Activated CD4-positive, alpha-beta memory T cell treated with anti-CD3 and anti-CD28 coated beads for 36 hours (primary cell): ENCODE data around the gene BACH2. TPM values are rescaled to one million over a fixed set of nuclear protein-coding genes. Genes with fewer than 3 reads are reported as not detected.
A peak's percentile ranks its signal among the peaks of the same experiment; 100 is the strongest.

Source experiments
- CTCF ChIA-PET: fragments of 350-600 bp; sonication (Branson Sonifier 250); formaldehyde crosslinking; loops from one replicate; lab custom pipeline; 2021; ENCODE audit warnings: antibody characterized with exemption, inconsistent platforms; lab: Charles Lee
- POLR2A ChIA-PET: fragments of 350-600 bp; sonication (Branson Sonifier 250); formaldehyde crosslinking; loops from one replicate; lab custom pipeline; 2021; ENCODE audit warnings: antibody characterized with exemption; lab: Charles Lee
- DNase-seq: peaks from one replicate; pipeline ENCODE4 v3.0.0-alpha.2; 2020
- H3K27ac Mint-ChIP-seq: one replicate; pipeline ENCODE4 v1.8.0; 2021; ENCODE audit warnings: mixed read lengths
- H3K27me3 Mint-ChIP-seq: one replicate; pipeline ENCODE4 v1.8.0; 2021; ENCODE audit warnings: mixed read lengths
- H3K36me3 Mint-ChIP-seq: one replicate; pipeline ENCODE4 v1.8.0; 2021; ENCODE audit warnings: mixed read lengths
- H3K4me1 Mint-ChIP-seq: one replicate; pipeline ENCODE4 v1.8.0; 2021; ENCODE audit warnings: low read depth, mixed read lengths
- H3K4me3 Mint-ChIP-seq: one replicate; pipeline ENCODE4 v1.8.0; 2021; ENCODE audit warnings: mild to moderate bottlenecking, mixed read lengths
- H3K9me3 Mint-ChIP-seq: one replicate; pipeline ENCODE4 v1.8.0; 2021; ENCODE audit warnings: mixed read lengths
- intact Hi-C: fragments of 100-400 bp; cut with micrococcal nuclease; formaldehyde crosslinking; loops from one replicate; pipeline ENCODE4 v1.15.1; 2023
- total RNA-seq, 2 experiments: library from RNA; stranded (reverse); gene quantifications; one replicate each; pipeline ENCODE4 v1.2.3, GENCODE V29; 2021

BACH2 gene
- total RNA-seq, 2 experiments from 2014 or later, result 49.2 to 55.4 TPM

DNA sequence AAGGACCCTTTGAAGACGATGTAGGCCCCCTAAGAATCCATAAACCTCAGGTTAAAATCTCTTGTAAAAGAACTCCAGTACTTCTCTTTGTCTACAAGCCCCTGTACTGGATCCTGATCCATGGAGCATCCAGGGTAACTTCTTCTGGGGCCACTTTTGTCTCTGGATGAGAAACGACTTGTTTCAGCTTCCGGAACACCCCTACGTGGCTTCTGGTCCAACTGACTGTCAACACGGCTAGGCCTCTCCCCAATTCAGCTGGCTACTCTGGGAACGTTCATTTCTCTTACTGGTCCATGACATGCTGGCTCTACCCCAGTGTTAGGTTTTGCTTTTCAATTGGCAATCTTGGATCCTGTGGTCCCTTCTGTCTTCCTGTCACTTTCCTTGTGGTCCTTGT lies 198.0 kb downstream of the BACH2 start:
- Mint-ChIP-seq H3K4me3 (no peak overlapping the region), H3K36me3 (peaks cover 7% of the 10 kb centered on the region), H3K9me3 (no peaks in the 10 kb centered on the region), H3K4me1 (peaks cover 58% of the 10 kb centered on the region), H3K27ac (no peak overlapping the region), H3K27me3 (peaks cover 2% of the 10 kb centered on the region)
- CTCF ChIA-PET, result no interaction called here
- DNase-seq, result no peak
- POLR2A ChIA-PET, result no interaction called here
- intact Hi-C loops, result no loop called here

DNA sequence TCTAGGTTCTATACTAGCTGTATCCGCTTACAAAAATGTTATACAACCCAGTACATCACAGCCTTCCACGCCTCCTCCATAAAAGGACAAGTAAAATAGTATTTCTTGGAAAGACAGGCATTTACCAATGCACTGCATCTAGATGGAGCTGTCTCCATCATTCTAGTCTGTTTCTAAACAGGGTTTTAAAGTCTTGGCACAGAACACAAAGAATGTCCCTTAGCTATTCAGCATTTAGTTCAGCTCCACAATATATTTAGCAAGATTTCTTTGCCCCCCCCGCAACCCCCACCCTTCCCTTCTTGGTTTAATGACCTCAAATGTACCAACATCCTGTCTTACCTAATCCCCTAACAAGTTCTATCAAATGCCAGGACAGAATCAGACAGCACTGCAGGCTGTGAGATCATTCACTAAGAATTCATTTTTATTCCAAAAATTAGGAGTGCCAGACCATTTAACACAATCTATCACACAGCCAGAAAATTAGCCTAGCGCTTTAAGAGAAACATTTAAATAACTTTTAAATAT lies 198.6 kb downstream of the BACH2 start:
- CTCF ChIA-PET, result no interaction called here
- Mint-ChIP-seq H3K27ac (no peak overlapping the region), H3K4me1 (peaks cover 54% of the 10 kb centered on the region), H3K36me3 (peaks cover 6% of the 10 kb centered on the region), H3K27me3 (peaks cover 2% of the 10 kb centered on the region), H3K4me3 (no peak overlapping the region), H3K9me3 (no peaks in the 10 kb centered on the region)
- POLR2A ChIA-PET, result no interaction called here
- intact Hi-C loops, result no loop called here
- no peak for DNase-seq

DNA sequence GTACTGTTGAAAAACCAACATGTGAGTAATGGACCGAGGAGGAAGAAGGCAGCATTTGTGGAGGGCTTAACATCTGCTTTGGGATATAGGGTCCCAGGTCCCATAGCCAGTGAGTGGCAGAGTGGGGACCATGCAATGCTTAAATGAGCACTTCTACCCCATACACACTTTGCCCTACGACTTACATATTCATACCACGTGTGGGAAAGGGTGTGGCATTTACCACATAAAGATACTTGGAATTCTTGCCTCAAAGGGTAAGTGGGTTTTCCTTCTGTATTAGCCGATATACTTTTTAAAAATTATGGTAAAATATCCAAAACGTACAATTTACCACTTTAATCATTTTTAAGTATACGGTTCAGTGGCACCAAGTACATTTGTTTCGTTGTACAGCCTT lies 199.3 kb downstream of the BACH2 start:
- Mint-ChIP-seq H3K27me3 (peaks cover 2% of the 10 kb centered on the region), H3K4me1 (peaks cover 50% of the 10 kb centered on the region), H3K36me3 (peaks cover 6% of the 10 kb centered on the region), H3K9me3 (no peaks in the 10 kb centered on the region), H3K4me3 (no peak overlapping the region), H3K27ac (no peak overlapping the region)
- DNase-seq, result no peak
- intact Hi-C loops, result no loop called here
- ChIA-PET POLR2A (no interaction called here), CTCF (no interaction called here)

DNA sequence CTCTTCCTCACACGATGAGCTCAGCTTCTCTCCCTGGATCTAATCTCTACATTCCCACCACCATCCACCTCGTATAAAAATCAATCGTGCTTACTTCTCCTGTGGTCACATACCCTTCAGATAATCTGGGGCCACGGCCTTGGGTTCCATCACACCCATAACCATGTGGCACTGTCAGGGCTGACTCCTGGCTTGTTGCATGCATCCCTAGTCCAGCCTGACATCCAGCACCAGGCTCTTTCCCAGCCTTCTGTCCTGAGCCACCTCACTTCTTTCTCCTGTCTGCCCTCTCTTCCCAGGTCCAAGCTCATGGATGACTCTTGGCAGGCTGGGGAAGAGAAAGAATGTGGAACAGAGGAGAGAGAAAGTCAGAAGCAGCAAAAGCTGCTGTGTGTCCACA lies 199.8 kb downstream of the BACH2 start:
- H3K27ac Mint-ChIP-seq, result no peak overlapping the region
- no peak overlapping the region for H3K4me3 Mint-ChIP-seq
- ChIA-PET POLR2A (no interaction called here), CTCF (no interaction called here)
- H3K4me1 Mint-ChIP-seq, result peaks cover 50% of the 10 kb centered on the region
- H3K27me3 Mint-ChIP-seq, result peaks cover 2% of the 10 kb centered on the region
- H3K36me3 Mint-ChIP-seq, result peaks cover 6% of the 10 kb centered on the region
- DNase-seq, result no peak
- H3K9me3 Mint-ChIP-seq, result no peaks in the 10 kb centered on the region
- intact Hi-C loops, result no loop called here

DNA sequence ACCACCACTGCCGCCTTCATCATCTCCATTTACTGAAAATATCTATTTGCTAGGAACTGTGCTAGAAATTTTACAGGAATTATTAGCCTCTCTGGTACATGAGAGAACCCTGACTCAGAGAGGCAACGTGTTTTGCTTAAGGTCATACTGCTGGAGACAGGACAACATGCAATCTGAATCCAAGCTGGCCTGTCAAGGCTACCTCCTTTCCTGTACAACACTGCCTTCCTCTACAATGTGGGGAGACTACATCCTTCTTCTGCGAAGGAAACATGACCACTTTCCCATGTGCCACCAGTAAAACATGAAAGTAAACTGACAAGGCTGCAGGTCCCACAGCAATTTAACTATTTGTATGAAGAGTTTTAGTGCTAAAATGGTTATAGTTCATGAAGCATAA lies 200.9 kb downstream of the BACH2 start:
- Mint-ChIP-seq H3K27ac (no peak overlapping the region), H3K9me3 (no peaks in the 10 kb centered on the region), H3K4me1 (peaks cover 51% of the 10 kb centered on the region), H3K36me3 (peaks cover 4% of the 10 kb centered on the region), H3K27me3 (peaks cover 2% of the 10 kb centered on the region), H3K4me3 (no peak overlapping the region)
- ChIA-PET POLR2A (no interaction called here), CTCF (interaction anchor here (1.1 kb wide), 1 partner anchor 383 kb away, joined by 3 read pairs; no protein-coding TSS in a partner anchor)
- no peak for DNase-seq
- intact Hi-C loops, result no loop called here

DNA sequence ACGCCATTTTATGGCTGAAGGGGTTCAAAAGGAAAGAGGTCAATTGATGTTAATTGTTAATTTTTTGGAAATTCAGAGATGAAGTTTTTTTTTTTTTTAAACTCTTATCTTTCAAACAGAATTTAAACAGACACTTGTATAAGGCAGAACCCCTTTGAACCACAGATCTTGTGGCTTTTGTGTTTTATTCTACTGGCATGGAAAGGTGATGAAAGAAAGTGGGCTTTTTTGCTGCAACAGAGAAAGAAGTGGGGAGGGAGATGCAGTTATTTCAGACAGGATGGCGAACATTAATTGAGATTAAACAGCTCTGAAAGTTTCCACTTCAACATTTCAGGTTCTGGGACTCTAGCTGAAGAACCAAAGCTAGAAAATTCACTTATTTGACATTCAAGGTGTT lies 201.5 kb downstream of the BACH2 start:
- H3K4me3 Mint-ChIP-seq, result no peak overlapping the region
- peaks cover 53% of the 10 kb centered on the region for H3K4me1 Mint-ChIP-seq
- ChIA-PET POLR2A (interaction anchor here (1.2 kb wide), 1 partner anchor 11 kb away, joined by 3 read pairs; no protein-coding TSS in a partner anchor), CTCF (interaction anchor here (1.1 kb wide), 1 partner anchor 384 kb away, joined by 3 read pairs; no protein-coding TSS in a partner anchor)
- peaks cover 6% of the 10 kb centered on the region for H3K36me3 Mint-ChIP-seq
- intact Hi-C loops, result no loop called here
- H3K9me3 Mint-ChIP-seq, result no peaks in the 10 kb centered on the region
- DNase-seq, result no peak
- H3K27me3 Mint-ChIP-seq, result peaks cover 2% of the 10 kb centered on the region
- H3K27ac Mint-ChIP-seq, result no peak overlapping the region

DNA sequence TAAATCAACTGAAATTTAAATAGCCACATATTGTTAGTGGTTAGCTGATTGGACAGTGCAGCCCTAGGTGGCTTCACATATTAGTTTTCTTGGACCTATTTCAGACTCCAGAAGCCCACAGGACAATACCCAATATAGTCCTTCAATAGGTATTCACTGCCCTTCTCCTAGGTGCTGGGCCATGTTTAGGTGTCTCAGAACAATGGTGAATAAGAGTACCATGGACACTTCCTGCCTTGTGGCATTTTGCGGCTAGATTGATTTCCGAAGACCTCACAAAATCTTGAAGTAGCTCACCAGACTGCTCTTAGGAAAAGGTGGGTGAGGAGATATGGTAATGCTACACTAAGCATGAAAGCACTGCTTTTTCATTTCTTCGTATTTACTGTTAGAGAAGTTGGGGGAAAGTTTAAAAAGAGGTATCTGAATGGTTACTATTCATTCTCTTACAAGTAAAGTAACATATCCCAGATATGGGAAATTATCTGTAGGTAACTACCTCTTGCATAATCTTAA lies 203.0 kb downstream of the BACH2 start:
- H3K36me3 Mint-ChIP-seq, result peaks cover 12% of the 10 kb centered on the region
- no peak overlapping the region for H3K27ac Mint-ChIP-seq
- H3K4me3 Mint-ChIP-seq, result no peak overlapping the region
- H3K27me3 Mint-ChIP-seq, result no peaks in the 10 kb centered on the region
- ChIA-PET POLR2A (interaction anchor here (0.6 to 1.2 kb wide), 2 partner anchors 9 to 83 kb away, joined by 3 read pairs; no protein-coding TSS in a partner anchor), CTCF (no interaction called here)
- intact Hi-C loops, result no loop called here
- H3K4me1 Mint-ChIP-seq, result peaks cover 52% of the 10 kb centered on the region
- no peaks in the 10 kb centered on the region for H3K9me3 Mint-ChIP-seq
- DNase-seq, result no peak

DNA sequence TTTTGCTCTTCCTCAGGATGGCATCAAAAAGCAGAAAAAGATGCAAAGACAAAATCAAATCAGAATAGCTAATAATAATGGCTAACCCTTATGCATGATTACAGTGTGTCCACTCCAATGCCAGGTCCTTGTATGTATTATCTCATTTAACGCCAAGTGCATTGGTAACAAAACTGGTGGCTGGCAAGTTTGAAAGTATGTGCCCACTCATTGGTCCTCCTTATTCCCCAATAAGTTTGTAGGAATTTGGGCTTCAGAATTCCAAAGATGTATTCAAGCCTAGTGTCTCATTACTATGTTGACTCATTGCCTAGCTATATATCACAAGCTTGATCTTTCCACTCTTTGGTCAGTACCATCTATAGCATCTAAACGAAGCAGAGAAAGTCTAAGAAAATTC lies 205.8 kb downstream of the BACH2 start:
- Mint-ChIP-seq H3K27me3 (no peaks in the 10 kb centered on the region), H3K36me3 (peaks cover 29% of the 10 kb centered on the region), H3K4me1 (peaks cover 46% of the 10 kb centered on the region), H3K27ac (no peak overlapping the region), H3K9me3 (no peaks in the 10 kb centered on the region), H3K4me3 (no peak overlapping the region)
- intact Hi-C loops, result no loop called here
- no peak for DNase-seq
- ChIA-PET POLR2A (no interaction called here), CTCF (interaction anchor here (2.1 kb wide), 1 partner anchor 150 kb away, joined by 4 read pairs; no protein-coding TSS in a partner anchor)

DNA sequence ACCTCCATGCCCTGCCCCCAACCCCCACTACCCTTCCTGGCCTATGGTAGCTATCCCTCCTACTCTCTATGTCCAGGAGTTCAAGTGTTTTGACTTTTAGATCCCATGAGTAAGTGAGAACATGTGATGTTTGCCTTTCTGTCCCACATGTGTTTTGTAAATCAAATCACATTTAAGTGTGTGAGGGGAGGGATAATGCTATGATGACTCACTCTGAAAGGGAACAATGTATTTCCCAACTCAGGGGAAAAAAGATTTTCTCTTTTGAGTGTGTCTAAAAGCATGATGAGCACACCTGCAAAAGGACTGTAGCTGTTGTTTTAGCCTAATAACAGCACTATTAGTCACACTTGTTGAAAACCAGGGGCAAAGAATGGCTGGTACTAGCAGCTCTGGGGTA lies 208.6 kb downstream of the BACH2 start:
- H3K27me3 Mint-ChIP-seq, result no peaks in the 10 kb centered on the region
- CTCF ChIA-PET, result no interaction called here
- peaks cover 33% of the 10 kb centered on the region for H3K36me3 Mint-ChIP-seq
- H3K4me1 Mint-ChIP-seq, result peaks cover 53% of the 10 kb centered on the region
- POLR2A ChIA-PET, result interaction anchor here (0.7 kb wide), 1 partner anchor 389 kb away, joined by 4 read pairs; no protein-coding TSS in a partner anchor
- DNase-seq, result no peak
- no peak overlapping the region for H3K4me3 Mint-ChIP-seq
- H3K9me3 Mint-ChIP-seq, result no peaks in the 10 kb centered on the region
- no peak overlapping the region for H3K27ac Mint-ChIP-seq
- intact Hi-C loops, result loop anchor here (10.0 kb wide), 1 partner anchor 497 kb away; the partner anchor contains the start of gene MAP3K7

DNA sequence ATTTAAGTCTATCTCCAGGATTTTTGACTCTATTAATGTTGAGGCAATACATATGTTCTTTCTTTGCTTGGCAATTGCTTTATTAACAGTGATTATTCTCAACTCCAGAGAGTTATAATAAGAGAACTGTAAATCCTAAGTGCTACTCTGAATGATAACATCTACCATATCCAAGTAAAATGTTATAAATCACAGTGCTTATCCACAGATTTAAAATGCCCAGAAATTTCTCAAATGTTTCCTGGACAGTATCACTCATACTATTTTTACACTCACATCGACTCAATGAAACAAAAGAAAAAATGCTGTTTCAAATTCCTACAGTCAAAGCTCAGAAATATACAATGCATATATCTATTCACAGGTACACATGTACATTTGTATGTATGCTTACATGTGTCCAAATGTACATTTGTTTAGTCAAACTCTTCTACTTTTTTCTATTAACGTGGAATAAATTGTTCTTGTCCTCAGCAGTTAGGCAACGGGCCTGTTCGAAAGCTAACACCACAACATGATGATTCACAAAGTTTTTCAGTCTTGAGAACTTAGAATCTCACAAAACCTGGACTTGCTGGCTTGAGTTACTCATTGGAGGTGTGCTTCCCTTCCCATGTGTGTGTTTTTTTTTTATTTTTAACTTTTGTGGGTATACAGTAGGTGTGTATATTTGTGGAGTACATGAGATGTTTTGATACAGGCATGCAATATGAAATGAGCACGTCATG lies 209.4 kb downstream of the BACH2 start:
- Mint-ChIP-seq H3K27ac (no peak overlapping the region), H3K36me3 (peaks cover 33% of the 10 kb centered on the region), H3K4me3 (no peak overlapping the region), H3K27me3 (no peaks in the 10 kb centered on the region), H3K4me1 (peaks cover 60% of the 10 kb centered on the region), H3K9me3 (no peaks in the 10 kb centered on the region)
- no peak for DNase-seq
- CTCF ChIA-PET, result no interaction called here
- POLR2A ChIA-PET, result no interaction called here
- intact Hi-C loops, result loop anchor here (10.0 kb wide), 1 partner anchor 498 kb away; the partner anchor contains the start of gene MAP3K7

DNA sequence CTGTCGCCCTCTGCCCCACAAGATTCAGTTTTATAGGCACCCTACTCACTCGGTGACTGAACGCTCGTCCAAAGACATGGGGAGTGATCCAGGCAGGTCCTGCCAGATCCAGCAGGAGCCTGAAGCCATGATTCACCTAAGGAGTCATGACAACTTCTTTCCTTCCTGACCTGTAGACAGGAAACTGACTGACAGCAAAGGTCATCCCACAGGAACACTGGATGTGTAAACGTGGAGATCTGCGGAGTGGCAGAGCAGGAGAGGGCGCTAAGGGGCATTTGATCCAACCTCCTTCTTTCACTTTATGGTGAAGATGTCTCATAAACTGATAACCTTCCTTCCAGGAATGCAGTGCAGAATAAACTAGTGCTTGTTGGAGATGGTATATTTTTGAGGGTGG lies 210.1 kb downstream of the BACH2 start:
- DNase-seq, result no peak
- Mint-ChIP-seq H3K9me3 (no peaks in the 10 kb centered on the region), H3K27me3 (no peaks in the 10 kb centered on the region), H3K4me3 (no peak overlapping the region), H3K36me3 (peaks cover 33% of the 10 kb centered on the region), H3K4me1 (peaks cover 67% of the 10 kb centered on the region), H3K27ac (no peak overlapping the region)
- ChIA-PET POLR2A (no interaction called here), CTCF (no interaction called here)
- intact Hi-C loops, result loop anchor here (10.0 kb wide), 1 partner anchor 498 kb away; the partner anchor contains the start of gene MAP3K7

DNA sequence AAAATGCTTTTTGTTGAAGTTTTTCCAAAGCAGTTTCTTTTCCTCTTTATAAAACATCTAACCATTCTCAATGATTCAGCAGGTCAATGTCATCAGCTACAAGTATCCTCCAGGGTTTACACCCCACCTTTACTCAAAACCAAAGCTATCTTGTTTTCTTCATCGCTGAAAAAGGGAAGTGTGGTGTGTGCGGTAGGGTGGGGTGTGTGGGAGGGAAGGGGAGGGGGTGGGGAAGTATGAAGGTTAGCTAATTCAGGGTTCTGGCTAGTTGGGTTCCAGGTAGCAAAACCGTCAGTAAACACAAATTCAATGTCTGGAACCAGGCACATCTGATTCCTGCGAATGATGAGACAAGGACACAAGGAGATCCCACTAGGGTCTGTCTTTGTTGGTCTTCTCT lies 212.8 kb downstream of the BACH2 start:
- intact Hi-C loops, result loop anchor here (10.0 kb wide), 1 partner anchor 501 kb away; the partner anchor contains the start of gene MAP3K7
- POLR2A ChIA-PET, result interaction anchor here (0.8 to 1.9 kb wide), 4 partner anchors 11 to 201 kb away, joined by 3 to 6 read pairs (median 3); no protein-coding TSS in a partner anchor
- Mint-ChIP-seq H3K4me1 (peaks cover 84% of the 10 kb centered on the region), H3K27ac (peak overlapping the region; percentile 59), H3K9me3 (no peaks in the 10 kb centered on the region), H3K36me3 (peaks cover 29% of the 10 kb centered on the region), H3K27me3 (no peaks in the 10 kb centered on the region), H3K4me3 (peak overlapping the region; percentile 1)
- CTCF ChIA-PET, result interaction anchor here (0.6 to 2.1 kb wide), 3 partner anchors 30 to 395 kb away, joined by 5 to 8 read pairs (median 6); no protein-coding TSS in a partner anchor
- DNase-seq, result peak; percentile 74
